Mucosa of descending colon (tissue), 3 donors: ENCODE data around the gene PTPRN2. TPM values are rescaled to one million over a fixed set of nuclear protein-coding genes. Genes with fewer than 3 reads are reported as not detected.
"Not testable (repeated sequence)": the region's sequence is repeated elsewhere in the genome, so short reads cannot be mapped to it uniquely, and the experiment has no call there.

Experiments used
- ATAC-seq: fragments of 200-7000 bp; cut with Tn5 transposase; one replicate; pipeline ENCODE4 v1.9.1; 2020; ENCODE audit warnings: mild to moderate bottlenecking, moderate library complexity
- DNase-seq, 3 donors: peaks; one replicate each; pipeline ENCODE4 v3.0.0-alpha.2; 2020
- H3K36me3 ChIP-seq: fragments of 200-600 bp; one replicate; pipeline ENCODE4 v1.8.0; 2021; ENCODE audit warnings: low read depth, mild to moderate bottlenecking
- H3K4me1 ChIP-seq: fragments of 200-600 bp; one replicate; pipeline ENCODE4 v1.8.0; 2021; ENCODE audit warnings: low read depth, mild to moderate bottlenecking
- H3K4me3 ChIP-seq: fragments of 200-600 bp; one replicate; pipeline ENCODE4 v1.8.0; 2021; ENCODE audit warnings: mild to moderate bottlenecking
- H3K9me3 ChIP-seq: fragments of 200-600 bp; one replicate; pipeline ENCODE4 v1.8.0; 2021; ENCODE audit warnings: mild to moderate bottlenecking
- CTCF ChIP-seq: fragments of 200-600 bp; IDR thresholded peaks from one replicate; pipeline ENCODE4 v1.8.0; 2022; ENCODE audit warnings: antibody characterized with exemption, mild to moderate bottlenecking
- intact Hi-C, 2 donors: fragments of 100-400 bp; cut with DNase I in 1 of 2; cut with micrococcal nuclease in 1 of 2; formaldehyde crosslinking; loops; one replicate each; pipeline versions ENCODE4 v1.11.0 to v1.11.1; 2022; cut with DNase I, micrococcal nuclease
- total RNA-seq, 3 donors: library from RNA; stranded (reverse); fragmentation: NEBNext Ultra II Directional in 2 of 3; extraction: Animal tissue kit (Norgen Biotek cat#: 25700) in 2 of 3; gene quantifications; one replicate each; pipeline versions ENCODE4 v1.2.1 to v1.2.4, GENCODE V29; 2021 to 2023
- donor health status: DM: no; HTN: no; CAD: no; lungs with moderate emphysema.
- donor health status: DM: no; HTN: no; CAD: no.
- donor health status: DM: no; HTN: yes; CAD: no.

The PTPRN2 gene
- total RNA-seq, 3 donors from 2014 or later: 12.5 to 28.0 (median 26.2) TPM

- no peak for TF ChIP-seq CTCF
- no peaks in the 10 kb centered on the region for H3K4me1 ChIP-seq
- no peak overlapping the region for H3K4me3 ChIP-seq
- no peaks in the 10 kb centered on the region for H3K36me3 ChIP-seq
- ATAC-seq: no peak
- no peak for DNase-seq
- intact Hi-C loops: no loop called here
- H3K9me3 ChIP-seq: peaks cover 5% of the 10 kb centered on the region
These were observed 205.0 kb downstream of the PTPRN2 start for GRCh38 chr7:158382363-158383254.

- ATAC-seq (no peak), DNase-seq (no peak)
- H3K9me3 ChIP-seq: peaks cover 5% of the 10 kb centered on the region
- no peak for TF ChIP-seq CTCF
- H3K4me1 ChIP-seq: no peaks in the 10 kb centered on the region
- no peaks in the 10 kb centered on the region for H3K36me3 ChIP-seq
- H3K4me3 ChIP-seq: no peak overlapping the region
- intact Hi-C loops: no loop called here
These were observed 205.7 kb downstream of the PTPRN2 start for GRCh38 chr7:158381956-158382355.

- no peak for DNase-seq
- no peak overlapping the region for H3K4me3 ChIP-seq
- ATAC-seq: no peak
- H3K4me1 ChIP-seq: no peaks in the 10 kb centered on the region
- peaks cover 5% of the 10 kb centered on the region for H3K9me3 ChIP-seq
- H3K36me3 ChIP-seq: no peaks in the 10 kb centered on the region
- intact Hi-C loops: no loop called here
- TF ChIP-seq CTCF: no peak
These were observed 208.6 kb downstream of the PTPRN2 start for GRCh38 chr7:158378978-158379377.

- intact Hi-C loops: no loop called here
- peak in 1 of 3 donors; percentile 38 for DNase-seq
- Histone ChIP-seq H3K4me3 (no peak overlapping the region), H3K4me1 (no peaks in the 10 kb centered on the region), H3K9me3 (peaks cover 5% of the 10 kb centered on the region), H3K36me3 (no peaks in the 10 kb centered on the region)
- peak; percentile 87 for ATAC-seq
- TF ChIP-seq CTCF: no peak
These were observed 209.6 kb downstream of the PTPRN2 start for GRCh38 chr7:158377800-158378623.

- ATAC-seq, H3K4me1 ChIP-seq, DNase-seq, H3K36me3 ChIP-seq, H3K4me3 ChIP-seq, H3K9me3 ChIP-seq, intact Hi-C loops: not testable (repeated sequence)
These were observed 210.8 kb downstream of the PTPRN2 start for GRCh38 chr7:158376839-158377186.

GRCh38 chr7:158376146-158376838 lies 211.3 kb downstream of the PTPRN2 start:
- H3K4me1 ChIP-seq, ATAC-seq, H3K9me3 ChIP-seq, DNase-seq, intact Hi-C loops, H3K36me3 ChIP-seq, H3K4me3 ChIP-seq: not testable (repeated sequence)
